HFFc6 (cell line): Measurements from ENCODE around the gene FAH. TPM values are rescaled to one million over a fixed set of nuclear protein-coding genes. Genes with fewer than 3 reads are reported as not detected.
A peak's percentile ranks its signal among the peaks of the same experiment; 100 is the strongest.
"Not testable (repeated sequence)": the region's sequence is repeated elsewhere in the genome, so short reads cannot be mapped to it uniquely, and the experiment has no call there.

Source experiments
- DNase-seq: peaks from one replicate; pipeline ENCODE4 v3.0.0-alpha.2; 2018
- H3K27ac Mint-ChIP-seq: 2 replicates; pipeline ENCODE4 v1.8.0; 2020; ENCODE audit warnings: mild to moderate bottlenecking, mixed read lengths
- H3K27me3 Mint-ChIP-seq: 2 replicates; pipeline ENCODE4 v1.8.0; 2021; ENCODE audit warnings: mild to moderate bottlenecking, moderate library complexity, mixed read lengths; ENCODE audit not compliant: insufficient read depth
- H3K36me3 Mint-ChIP-seq: 2 replicates; pipeline ENCODE4 v1.8.0; 2021; ENCODE audit warnings: low read depth, mixed read lengths
- H3K4me1 Mint-ChIP-seq: 2 replicates; pipeline ENCODE4 v1.8.0; 2020; ENCODE audit warnings: low read depth, mixed read lengths
- H3K4me3 Mint-ChIP-seq: 2 replicates; pipeline ENCODE4 v1.8.0; 2020; ENCODE audit warnings: mild to moderate bottlenecking, moderate library complexity, mixed read lengths
- H3K9me3 Mint-ChIP-seq: 2 replicates; pipeline ENCODE4 v1.8.0; 2020; ENCODE audit warnings: mild to moderate bottlenecking, mixed read lengths
- total RNA-seq, 6 experiments: library from RNA; stranded (reverse); fragmentation: NEBNext Ultra II Directional; extraction: Animal tissue kit (Norgen Biotek cat#: 25700); gene quantifications; 2 replicates in 1 of 6; 3 replicates in 5 of 6; pipeline ENCODE4 v1.2.3, GENCODE V29; 2021
- TF ChIP-seq, protein P1 (sequence below): fragments of 200-600 bp; sonication (generic); IDR thresholded peaks from 2 replicates; pipeline ENCODE4 v1.5.0; 2021; ENCODE audit warnings: antibody characterized with exemption, mild to moderate bottlenecking

Gene FAH
- total RNA-seq, 6 experiments from 2014 or later: 51.1 to 75.4 (median 61.1) TPM

DNA sequence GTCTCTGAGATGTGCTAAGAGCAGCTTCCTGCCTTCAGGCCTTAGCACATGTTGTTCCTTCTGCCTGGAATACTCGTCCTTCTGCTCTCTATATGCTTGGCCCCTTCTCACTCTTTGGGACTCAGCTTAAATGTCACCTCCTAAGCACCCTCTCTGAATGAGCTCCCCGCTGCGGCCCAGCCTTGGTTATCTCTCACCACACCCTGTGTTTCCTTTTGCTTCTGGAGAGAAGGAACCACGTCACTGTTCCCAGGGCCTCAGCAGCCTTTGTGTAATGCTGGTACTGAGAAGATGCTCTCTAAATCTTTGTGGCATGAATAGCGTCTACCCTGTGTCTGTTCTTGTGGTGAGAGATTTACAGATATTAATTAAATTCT lies 2.2 kb downstream of the FAH start:
- no peak for DNase-seq
- Mint-ChIP-seq H3K4me1 (peaks cover 46% of the 10 kb centered on the region), H3K27ac (peak overlapping the region; percentile 47; the same call in 1 of the 2 replicates), H3K36me3 (peaks cover 24% of the 10 kb centered on the region), H3K4me3 (peak overlapping the region; percentile 94), H3K9me3 (no peaks in the 10 kb centered on the region), H3K27me3 (0 out of 2 replicates have a peak, but pooled peaks cover 2% of the 10 kb centered on the region)
- TF ChIP-seq, protein P1, sequence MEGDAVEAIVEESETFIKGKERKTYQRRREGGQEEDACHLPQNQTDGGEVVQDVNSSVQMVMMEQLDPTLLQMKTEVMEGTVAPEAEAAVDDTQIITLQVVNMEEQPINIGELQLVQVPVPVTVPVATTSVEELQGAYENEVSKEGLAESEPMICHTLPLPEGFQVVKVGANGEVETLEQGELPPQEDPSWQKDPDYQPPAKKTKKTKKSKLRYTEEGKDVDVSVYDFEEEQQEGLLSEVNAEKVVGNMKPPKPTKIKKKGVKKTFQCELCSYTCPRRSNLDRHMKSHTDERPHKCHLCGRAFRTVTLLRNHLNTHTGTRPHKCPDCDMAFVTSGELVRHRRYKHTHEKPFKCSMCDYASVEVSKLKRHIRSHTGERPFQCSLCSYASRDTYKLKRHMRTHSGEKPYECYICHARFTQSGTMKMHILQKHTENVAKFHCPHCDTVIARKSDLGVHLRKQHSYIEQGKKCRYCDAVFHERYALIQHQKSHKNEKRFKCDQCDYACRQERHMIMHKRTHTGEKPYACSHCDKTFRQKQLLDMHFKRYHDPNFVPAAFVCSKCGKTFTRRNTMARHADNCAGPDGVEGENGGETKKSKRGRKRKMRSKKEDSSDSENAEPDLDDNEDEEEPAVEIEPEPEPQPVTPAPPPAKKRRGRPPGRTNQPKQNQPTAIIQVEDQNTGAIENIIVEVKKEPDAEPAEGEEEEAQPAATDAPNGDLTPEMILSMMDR: no peak

DNA sequence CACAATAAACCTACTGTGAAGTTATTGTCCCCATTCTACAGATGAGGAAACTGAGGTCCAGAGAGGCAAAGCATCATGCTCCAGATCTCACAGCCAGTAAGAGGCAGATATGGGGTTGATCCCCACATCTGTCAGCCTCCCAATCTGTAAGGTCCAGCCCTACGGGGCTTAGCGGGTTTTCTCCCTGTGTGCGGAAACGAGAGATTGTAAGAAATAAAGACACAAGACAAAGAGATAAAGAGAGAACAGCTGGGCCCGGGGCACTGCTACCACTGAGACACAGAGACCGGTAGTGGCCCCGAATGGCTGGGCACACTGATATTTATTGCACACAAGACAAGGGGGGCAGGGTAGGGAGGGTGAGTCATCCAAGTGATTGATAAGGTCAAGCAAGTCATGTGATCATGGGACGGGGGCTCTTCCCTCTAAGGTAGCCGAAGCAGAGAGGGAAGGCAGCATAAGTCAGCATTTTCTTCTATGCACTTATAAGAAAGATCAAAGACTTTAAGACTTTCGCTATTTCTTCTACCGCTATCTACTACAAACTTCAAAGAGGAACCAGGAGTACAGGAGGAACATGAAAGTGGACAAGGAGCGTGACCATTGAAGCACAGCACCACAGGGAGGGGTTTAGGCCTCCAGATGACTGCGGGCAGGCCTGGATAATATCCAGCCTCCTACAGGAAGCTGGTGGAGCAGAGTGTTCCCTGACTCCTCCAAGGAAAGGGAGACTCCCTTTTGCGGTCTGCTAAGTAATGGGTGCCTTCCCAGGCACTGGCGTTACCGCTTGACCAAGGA lies 2.8 kb downstream of the FAH start:
- not testable (repeated sequence) for H3K4me3 Mint-ChIP-seq, DNase-seq, H3K27me3 Mint-ChIP-seq, H3K27ac Mint-ChIP-seq, H3K9me3 Mint-ChIP-seq
- H3K36me3 Mint-ChIP-seq: peaks cover 29% of the 10 kb centered on the region
- peaks cover 52% of the 10 kb centered on the region for H3K4me1 Mint-ChIP-seq

DNA sequence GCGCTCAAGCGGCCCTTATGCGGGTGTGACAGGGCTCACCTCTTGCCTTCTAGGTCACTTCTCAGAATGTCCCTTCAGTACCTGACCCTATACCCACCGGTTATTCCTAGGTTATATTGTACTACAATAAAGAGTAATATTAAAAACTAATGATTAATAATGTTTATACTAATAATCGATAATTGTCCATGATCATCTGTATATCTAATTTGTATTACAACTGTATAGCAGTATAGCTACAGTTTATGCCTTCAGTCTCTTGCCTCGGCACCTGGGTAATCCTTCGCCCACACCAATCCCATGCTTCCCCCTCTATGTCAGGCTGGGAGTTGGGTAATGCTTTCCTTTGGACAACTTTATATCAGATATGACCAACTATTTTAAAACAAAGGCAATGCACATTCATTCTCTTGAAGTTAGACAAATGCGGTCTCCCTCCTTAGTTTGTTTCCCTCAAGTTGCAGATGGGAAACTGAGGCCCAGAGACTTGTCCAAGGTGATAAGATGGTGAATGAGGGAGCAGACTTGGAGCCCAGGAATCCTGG lies 3.4 kb downstream of the FAH start:
- peaks cover 58% of the 10 kb centered on the region for H3K4me1 Mint-ChIP-seq
- H3K4me3 Mint-ChIP-seq: no peak overlapping the region
- no peaks in the 10 kb centered on the region for H3K9me3 Mint-ChIP-seq
- H3K27ac Mint-ChIP-seq: no peak overlapping the region
- H3K36me3 Mint-ChIP-seq: peaks cover 31% of the 10 kb centered on the region
- no peak for DNase-seq
- TF ChIP-seq, protein P1: no peak
- 0 out of 2 replicates have a peak, but pooled peaks cover 2% of the 10 kb centered on the region for H3K27me3 Mint-ChIP-seq

DNA sequence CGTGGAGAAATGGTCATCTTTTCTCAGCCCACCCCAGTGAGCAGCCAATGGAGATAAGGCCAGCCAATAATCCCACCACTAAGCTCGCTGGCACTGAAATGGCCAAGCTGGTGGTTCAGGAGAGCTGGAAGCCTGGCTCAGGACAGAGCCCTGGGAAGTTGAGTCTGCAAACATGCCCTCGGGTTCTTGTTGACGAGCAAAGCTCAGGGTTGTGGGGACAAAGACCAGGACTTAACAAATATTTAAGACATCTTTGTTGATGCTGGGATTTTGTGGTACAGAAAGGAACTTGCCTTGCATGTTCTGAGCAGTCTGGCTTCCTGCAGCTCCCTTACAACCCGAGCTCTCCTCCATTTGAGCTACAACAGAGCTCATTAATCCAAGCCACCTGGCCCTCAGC lies 4.4 kb downstream of the FAH start:
- peaks cover 41% of the 10 kb centered on the region for H3K36me3 Mint-ChIP-seq
- no peak for DNase-seq
- H3K27me3 Mint-ChIP-seq: 0 out of 2 replicates have a peak, but pooled peaks cover 2% of the 10 kb centered on the region
- no peaks in the 10 kb centered on the region for H3K9me3 Mint-ChIP-seq
- no peak overlapping the region for H3K4me3 Mint-ChIP-seq
- H3K27ac Mint-ChIP-seq: no peak overlapping the region
- H3K4me1 Mint-ChIP-seq: peaks cover 55% of the 10 kb centered on the region
- TF ChIP-seq, protein P1: no peak

DNA sequence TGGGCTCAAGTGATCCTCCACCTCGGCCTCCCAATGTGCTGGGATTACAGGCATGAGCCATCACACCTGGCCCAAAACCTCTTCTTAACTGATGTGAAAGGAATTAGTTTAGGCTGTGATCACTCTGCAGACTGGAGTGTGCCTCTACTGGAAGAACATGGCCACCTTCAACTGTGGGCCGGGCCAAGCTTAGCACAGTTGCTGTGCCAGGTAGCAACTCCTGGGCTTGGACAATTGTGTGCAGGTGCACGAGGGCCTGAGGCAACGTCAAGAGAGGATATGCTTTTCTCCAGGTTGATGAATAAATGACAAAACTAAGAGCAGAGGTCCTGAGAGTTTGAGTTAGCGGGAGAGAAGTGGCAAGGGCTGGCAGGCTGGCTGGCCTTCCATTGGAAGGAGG lies 6.5 kb downstream of the FAH start:
- H3K36me3 Mint-ChIP-seq: peaks cover 61% of the 10 kb centered on the region
- no peak overlapping the region for H3K4me3 Mint-ChIP-seq
- peaks cover 42% of the 10 kb centered on the region for H3K4me1 Mint-ChIP-seq
- H3K27ac Mint-ChIP-seq: peak overlapping the region; percentile 96
- DNase-seq: no peak
- H3K27me3 Mint-ChIP-seq: 0 out of 2 replicates have a peak, but pooled peaks cover 2% of the 10 kb centered on the region
- TF ChIP-seq, protein P1: no peak
- no peaks in the 10 kb centered on the region for H3K9me3 Mint-ChIP-seq
